ENCODE measurements around the gene C12orf57.

DNA sequence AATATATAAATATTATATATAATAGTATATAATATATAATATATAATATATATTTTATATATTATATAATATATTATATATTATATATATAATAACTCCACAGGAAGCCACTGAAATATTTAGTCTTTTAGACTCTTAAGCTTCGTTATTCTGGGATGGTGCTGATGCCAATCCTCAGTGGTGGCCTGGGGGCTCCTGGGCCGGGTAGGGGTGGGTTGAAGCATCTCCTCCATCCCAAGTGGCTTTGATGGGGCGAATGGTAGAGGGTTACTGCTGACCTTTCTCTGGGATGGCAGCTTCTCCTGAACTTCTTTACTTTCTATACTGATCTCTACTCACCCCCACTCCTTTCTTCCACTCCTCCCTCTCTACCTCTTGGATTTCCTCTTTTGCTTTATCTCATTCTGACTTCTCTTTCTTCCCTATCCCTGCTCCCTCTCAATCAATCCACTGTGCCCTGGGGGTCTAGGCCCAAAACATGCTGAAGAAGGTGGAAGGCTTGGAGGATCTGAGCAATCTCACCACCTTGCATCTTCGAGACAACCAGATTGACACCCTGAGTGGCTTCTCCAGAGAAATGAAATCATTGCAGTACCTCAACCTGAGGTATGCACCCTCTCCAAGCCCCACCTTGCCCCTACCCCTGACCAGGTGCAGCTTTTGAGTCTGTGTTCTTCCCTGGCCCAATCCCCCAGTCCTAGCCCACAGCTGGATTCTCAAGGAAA is 34.2 kb upstream of the C12orf57 start:
- no peak for TF ChIP-seq JUND (IDR thresholded peaks at IDR 0.05; ENCODE audit: low read length)
- no peak for TF ChIP-seq TEAD4 (IDR thresholded peaks at IDR 0.05; ENCODE audit: low read depth, low read length)
- no peak for TF ChIP-seq SIN3A (conservative IDR thresholded peaks at IDR 0.05 in 1 of 2, IDR thresholded peaks at IDR 0.05 in 1 of 2; ENCODE audit: low read depth in 1 of 2, low read length in 2 of 2)
- TF ChIP-seq POLR2AphosphoS5 (IDR thresholded peaks at IDR 0.05; ENCODE audit: low read depth, low read length), result no peak
- no peak for TF ChIP-seq JUN (IDR thresholded peaks at IDR 0.05; ENCODE audit: low read depth, low read length)
- TF ChIP-seq CHD2 (IDR thresholded peaks at IDR 0.05; ENCODE audit: low read length), result no peak
- no peak for TF ChIP-seq POLR2A (IDR thresholded peaks at IDR 0.05; ENCODE audit: control extremely low read depth in 1 of 2, low read depth in 2 of 2, low read length in 2 of 2)
- TF ChIP-seq, protein P1, sequence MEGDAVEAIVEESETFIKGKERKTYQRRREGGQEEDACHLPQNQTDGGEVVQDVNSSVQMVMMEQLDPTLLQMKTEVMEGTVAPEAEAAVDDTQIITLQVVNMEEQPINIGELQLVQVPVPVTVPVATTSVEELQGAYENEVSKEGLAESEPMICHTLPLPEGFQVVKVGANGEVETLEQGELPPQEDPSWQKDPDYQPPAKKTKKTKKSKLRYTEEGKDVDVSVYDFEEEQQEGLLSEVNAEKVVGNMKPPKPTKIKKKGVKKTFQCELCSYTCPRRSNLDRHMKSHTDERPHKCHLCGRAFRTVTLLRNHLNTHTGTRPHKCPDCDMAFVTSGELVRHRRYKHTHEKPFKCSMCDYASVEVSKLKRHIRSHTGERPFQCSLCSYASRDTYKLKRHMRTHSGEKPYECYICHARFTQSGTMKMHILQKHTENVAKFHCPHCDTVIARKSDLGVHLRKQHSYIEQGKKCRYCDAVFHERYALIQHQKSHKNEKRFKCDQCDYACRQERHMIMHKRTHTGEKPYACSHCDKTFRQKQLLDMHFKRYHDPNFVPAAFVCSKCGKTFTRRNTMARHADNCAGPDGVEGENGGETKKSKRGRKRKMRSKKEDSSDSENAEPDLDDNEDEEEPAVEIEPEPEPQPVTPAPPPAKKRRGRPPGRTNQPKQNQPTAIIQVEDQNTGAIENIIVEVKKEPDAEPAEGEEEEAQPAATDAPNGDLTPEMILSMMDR (IDR thresholded peaks at IDR 0.05; ENCODE audit: control extremely low read depth in 1 of 3, insufficient read depth in 1 of 3, low read depth in 1 of 3, low read length in 3 of 3), result no peak

Measured in H1 (cell line).